Activated naive CD4-positive, alpha-beta T cell treated with anti-CD3 and anti-CD28 coated beads for 36 hours (primary cell): ENCODE measurements around the gene CPSF6. TPM values are rescaled to one million over a fixed set of nuclear protein-coding genes. Genes with fewer than 3 reads are reported as not detected.
"Not testable (repeated sequence)": the region's sequence is repeated elsewhere in the genome, so short reads cannot be mapped to it uniquely, and the experiment has no call there.

Source experiments
- CTCF ChIA-PET: fragments of 350-600 bp; sonication (Branson Sonifier 250); formaldehyde crosslinking; loops from one replicate; lab custom pipeline; 2021; ENCODE audit warnings: antibody characterized with exemption; lab: Charles Lee
- DNase-seq: peaks from one replicate; pipeline ENCODE4 v3.0.0-alpha.2; 2020
- H3K27ac Mint-ChIP-seq: one replicate; pipeline ENCODE4 v1.8.0; 2021; ENCODE audit warnings: mild to moderate bottlenecking, mixed read lengths
- H3K27me3 Mint-ChIP-seq: one replicate; pipeline ENCODE4 v1.8.0; 2021; ENCODE audit warnings: low read depth, mixed read lengths
- H3K36me3 Mint-ChIP-seq: one replicate; pipeline ENCODE4 v1.8.0; 2021; ENCODE audit warnings: low read depth, mixed read lengths
- H3K4me1 Mint-ChIP-seq: one replicate; pipeline ENCODE4 v1.8.0; 2021; ENCODE audit warnings: low read depth, mixed read lengths
- H3K4me3 Mint-ChIP-seq: one replicate; pipeline ENCODE4 v1.8.0; 2021; ENCODE audit warnings: mild to moderate bottlenecking, moderate library complexity, mixed read lengths
- H3K9me3 Mint-ChIP-seq: one replicate; pipeline ENCODE4 v1.8.0; 2021; ENCODE audit warnings: mixed read lengths
- intact Hi-C: fragments of 100-400 bp; cut with micrococcal nuclease; formaldehyde crosslinking; loops from one replicate; pipeline ENCODE4 v1.15.1; 2023
- microRNA-seq: library from miRNA; unstranded; fragments of <30 nt; microRNA quantifications from one replicate; pipeline ENCODE4 v1.2.0, GENCODE V29; 2022; ENCODE audit warnings: borderline microRNAs expressed, borderline replicate concordance
- total RNA-seq, 2 experiments: library from RNA; stranded (reverse); gene quantifications; one replicate each; pipeline ENCODE4 v1.2.3, GENCODE V29; 2021

Gene CPSF6
- total RNA-seq, 2 experiments from 2014 or later: 73.7 to 75.7 TPM

DNA sequence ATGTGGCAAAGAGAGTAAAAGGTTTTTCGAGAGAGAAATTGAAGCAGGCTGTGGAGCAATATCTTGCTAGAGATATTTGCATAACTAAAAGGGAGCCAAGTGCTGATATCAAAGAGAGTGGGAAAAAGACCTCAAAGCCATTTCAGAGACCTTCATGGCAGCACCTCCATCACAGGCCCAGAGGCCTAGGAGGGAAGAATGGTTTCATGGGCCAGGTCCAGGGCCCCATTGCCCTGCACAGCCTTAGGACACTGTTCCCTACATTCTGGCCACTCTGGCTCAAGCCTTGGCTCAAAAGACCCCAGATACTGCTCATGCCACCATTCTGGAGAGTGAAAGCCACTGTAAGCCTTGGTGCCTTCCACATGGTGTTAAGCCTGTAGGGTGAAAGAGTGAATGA, 58.8 kb downstream of the CPSF6 start:
- no peak for DNase-seq
- no peaks in the 10 kb centered on the region for H3K36me3 Mint-ChIP-seq
- H3K4me1 Mint-ChIP-seq: peaks cover 17% of the 10 kb centered on the region
- intact Hi-C loops: loop anchor here (10.0 kb wide), 1 partner anchor 577 kb away; no protein-coding TSS in a partner anchor
- CTCF ChIA-PET: no interaction called here
- no peak overlapping the region for H3K4me3 Mint-ChIP-seq
- H3K27me3 Mint-ChIP-seq: peaks cover 2% of the 10 kb centered on the region
- H3K27ac Mint-ChIP-seq: no peak overlapping the region
- H3K9me3 Mint-ChIP-seq: peaks cover 3% of the 10 kb centered on the region

DNA sequence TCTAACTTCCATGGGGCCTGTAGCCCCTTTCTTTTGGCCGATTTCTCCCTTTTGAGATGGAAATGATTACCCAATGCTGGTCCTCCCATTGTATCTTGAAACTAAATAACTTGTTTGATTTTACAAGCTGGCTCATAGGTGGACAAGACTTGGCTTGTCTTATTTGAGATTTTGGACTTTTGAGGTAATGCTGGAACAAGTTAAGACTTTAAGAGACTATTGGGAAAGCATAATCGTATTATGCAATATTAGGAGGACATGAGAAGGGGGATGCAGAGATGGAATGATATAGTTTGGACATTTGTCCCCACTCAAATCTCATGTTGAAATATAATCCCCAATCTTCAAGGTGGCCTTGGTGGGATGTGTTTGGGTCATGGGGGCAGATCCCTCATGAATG, 59.6 kb downstream of the CPSF6 start:
- Mint-ChIP-seq H3K36me3 (no peaks in the 10 kb centered on the region), H3K27me3 (peaks cover 6% of the 10 kb centered on the region), H3K4me3 (no peak overlapping the region), H3K4me1 (peaks cover 12% of the 10 kb centered on the region), H3K9me3 (peaks cover 4% of the 10 kb centered on the region), H3K27ac (no peak overlapping the region)
- intact Hi-C loops: loop anchor here (10.0 kb wide), 1 partner anchor 576 kb away; no protein-coding TSS in a partner anchor
- CTCF ChIA-PET: interaction anchor here (2.1 kb wide), 1 partner anchor 10 kb away, joined by 4 read pairs; no protein-coding TSS in a partner anchor
- DNase-seq: no peak

DNA sequence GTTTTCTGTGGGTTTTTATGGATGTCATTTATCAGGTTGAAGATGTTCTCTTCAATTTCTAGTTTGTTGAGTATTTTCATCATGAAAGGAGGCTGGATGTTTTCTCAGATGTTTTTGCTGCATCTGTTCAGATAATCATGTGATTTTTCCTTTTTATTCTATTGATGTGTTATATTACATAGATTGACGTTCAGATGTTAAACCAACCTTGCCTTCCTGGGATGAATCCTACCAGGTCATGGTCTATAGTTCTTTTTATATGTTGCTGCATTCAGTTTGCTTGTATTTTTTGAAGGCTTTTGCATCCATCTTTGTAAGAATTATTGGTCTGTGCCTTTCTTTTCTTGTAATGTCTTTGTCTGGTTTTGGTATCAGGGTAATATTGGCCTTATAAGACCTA, 64.9 kb downstream of the CPSF6 start:
- H3K36me3 Mint-ChIP-seq: peaks cover 4% of the 10 kb centered on the region
- H3K27ac Mint-ChIP-seq: no peak overlapping the region
- H3K4me1 Mint-ChIP-seq: peaks cover 12% of the 10 kb centered on the region
- CTCF ChIA-PET: no interaction called here
- no peak for DNase-seq
- peaks cover 4% of the 10 kb centered on the region for H3K27me3 Mint-ChIP-seq
- no peak overlapping the region for H3K4me3 Mint-ChIP-seq
- intact Hi-C loops: no loop called here
- H3K9me3 Mint-ChIP-seq: peaks cover 16% of the 10 kb centered on the region

DNA sequence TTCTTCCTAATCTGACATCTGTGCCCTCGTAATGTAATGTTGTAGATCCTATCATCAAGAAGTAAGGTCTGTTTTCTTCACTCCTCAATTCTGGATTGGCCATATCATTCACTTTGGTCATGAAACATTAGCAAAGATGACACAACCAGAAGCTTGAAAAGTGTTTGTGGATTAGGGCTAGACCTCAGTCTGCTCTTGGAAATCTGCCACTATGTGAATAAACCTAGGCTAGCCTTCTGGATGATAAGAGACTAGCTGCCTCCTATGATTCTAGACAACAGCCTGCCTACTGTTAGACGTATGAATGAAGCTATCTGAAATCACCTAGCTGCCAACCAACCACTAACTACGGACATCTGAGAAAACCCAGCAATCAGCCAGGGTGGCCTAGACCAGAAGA, 70.1 kb downstream of the CPSF6 start:
- intact Hi-C loops: no loop called here
- CTCF ChIA-PET: interaction anchor here (0.8 kb wide), 1 partner anchor 43 kb away, joined by 3 read pairs; no protein-coding TSS in a partner anchor

DNA sequence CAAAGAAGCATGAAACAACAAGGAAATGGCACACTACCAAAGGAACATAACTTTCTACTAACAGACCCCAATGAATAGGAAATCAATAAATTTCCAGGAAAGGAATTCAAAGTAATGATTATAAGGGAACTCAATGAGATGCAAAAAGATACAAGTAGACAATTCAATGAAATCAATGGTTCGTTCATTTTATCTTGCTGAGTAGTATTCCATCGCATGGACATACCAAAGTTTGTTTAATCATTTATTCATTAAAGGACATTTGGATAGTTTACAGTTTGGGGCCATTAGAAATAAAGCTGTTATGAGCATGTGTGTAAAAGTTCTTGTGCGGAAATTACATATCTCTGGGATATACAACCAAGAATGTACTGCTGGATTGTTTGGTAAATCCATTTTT, 73.8 kb downstream of the CPSF6 start:
- peaks cover 4% of the 10 kb centered on the region for H3K9me3 Mint-ChIP-seq
- CTCF ChIA-PET: no interaction called here
- intact Hi-C loops: no loop called here
- no peaks in the 10 kb centered on the region for H3K36me3 Mint-ChIP-seq
- H3K4me3 Mint-ChIP-seq: no peak overlapping the region
- no peaks in the 10 kb centered on the region for H3K4me1 Mint-ChIP-seq
- H3K27ac Mint-ChIP-seq: no peak overlapping the region
- DNase-seq: no peak
- no peaks in the 10 kb centered on the region for H3K27me3 Mint-ChIP-seq

More for the DNA sequence above, 70.1 kb downstream of the CPSF6 start:
- no peaks in the 10 kb centered on the region for H3K27me3 Mint-ChIP-seq
- no peak overlapping the region for H3K27ac Mint-ChIP-seq
- H3K9me3 Mint-ChIP-seq: peaks cover 11% of the 10 kb centered on the region
- no peak for DNase-seq
- no peak overlapping the region for H3K4me3 Mint-ChIP-seq
- peaks cover 3% of the 10 kb centered on the region for H3K36me3 Mint-ChIP-seq
- H3K4me1 Mint-ChIP-seq: no peaks in the 10 kb centered on the region

DNA sequence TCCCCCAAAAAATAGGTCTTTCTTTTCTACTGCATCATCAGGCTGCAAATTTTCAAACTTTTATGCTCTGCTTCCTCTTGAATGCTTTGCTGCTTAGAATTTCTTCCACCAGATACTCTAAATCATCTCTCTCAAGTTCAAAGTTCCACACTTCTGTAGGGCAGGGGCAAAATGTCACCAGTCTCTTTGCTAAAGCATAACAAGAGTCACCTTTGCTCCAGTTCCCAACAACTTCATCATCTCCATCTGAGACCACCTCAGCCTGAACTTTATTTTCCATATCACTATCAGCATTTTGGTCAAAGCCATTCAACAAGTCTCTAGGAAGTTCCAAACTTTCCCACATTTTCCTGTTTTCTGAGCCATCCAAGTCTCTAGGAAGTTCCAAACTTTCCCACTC, 77.4 kb downstream of the CPSF6 start:
- DNase-seq, H3K4me1 Mint-ChIP-seq, H3K9me3 Mint-ChIP-seq, intact Hi-C loops, H3K27me3 Mint-ChIP-seq, H3K4me3 Mint-ChIP-seq, CTCF ChIA-PET, H3K36me3 Mint-ChIP-seq, H3K27ac Mint-ChIP-seq: not testable (repeated sequence)

DNA sequence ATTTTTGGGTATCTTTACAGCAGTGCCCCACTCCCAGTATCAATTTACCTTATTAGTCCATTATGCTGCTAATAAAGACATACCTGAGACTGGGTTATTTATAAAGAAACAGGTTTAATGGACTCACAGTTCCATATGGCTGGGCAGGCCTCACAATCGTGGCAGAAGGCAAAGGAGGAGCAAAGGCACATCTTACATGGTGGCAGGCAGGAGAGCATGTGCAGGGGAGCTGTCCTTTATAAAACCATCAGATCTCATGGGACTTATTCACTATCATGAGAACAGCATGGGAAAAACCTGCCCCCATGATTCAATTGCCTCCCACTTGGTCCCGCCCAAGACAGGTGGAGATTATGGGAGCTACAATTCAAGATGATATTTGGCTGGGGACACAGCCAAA, 77.9 kb downstream of the CPSF6 start:
- H3K4me1 Mint-ChIP-seq, intact Hi-C loops, H3K36me3 Mint-ChIP-seq, H3K27ac Mint-ChIP-seq, DNase-seq, H3K27me3 Mint-ChIP-seq, H3K4me3 Mint-ChIP-seq, H3K9me3 Mint-ChIP-seq, CTCF ChIA-PET: not testable (repeated sequence)

DNA sequence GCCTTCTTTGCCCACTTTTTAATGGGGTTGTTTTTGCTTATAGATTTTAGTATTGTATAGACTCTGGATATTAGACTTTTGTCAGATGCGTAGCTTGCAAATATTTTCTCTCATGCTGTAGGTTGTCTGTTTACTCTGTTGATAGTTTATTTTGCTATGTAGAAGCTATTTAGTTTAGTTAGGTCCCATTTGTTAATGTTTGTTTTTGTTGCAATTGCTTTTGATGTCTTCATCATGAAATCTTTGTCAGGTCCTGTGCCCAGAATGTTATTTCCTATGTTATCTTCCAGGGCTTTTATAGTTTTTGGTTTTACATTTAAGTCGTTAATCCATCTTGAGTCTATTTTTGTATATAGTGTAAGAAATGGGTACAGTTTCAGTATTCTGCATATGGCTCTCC, 78.9 kb downstream of the CPSF6 start:
- no peaks in the 10 kb centered on the region for H3K36me3 Mint-ChIP-seq
- peaks cover 8% of the 10 kb centered on the region for H3K9me3 Mint-ChIP-seq
- no peaks in the 10 kb centered on the region for H3K4me1 Mint-ChIP-seq
- no peak for DNase-seq
- no peak overlapping the region for H3K27ac Mint-ChIP-seq
- no peak overlapping the region for H3K4me3 Mint-ChIP-seq
- intact Hi-C loops: no loop called here
- CTCF ChIA-PET: interaction anchor here (0.8 kb wide), 1 partner anchor 27 kb away, joined by 3 read pairs; no protein-coding TSS in a partner anchor
- H3K27me3 Mint-ChIP-seq: no peaks in the 10 kb centered on the region

DNA sequence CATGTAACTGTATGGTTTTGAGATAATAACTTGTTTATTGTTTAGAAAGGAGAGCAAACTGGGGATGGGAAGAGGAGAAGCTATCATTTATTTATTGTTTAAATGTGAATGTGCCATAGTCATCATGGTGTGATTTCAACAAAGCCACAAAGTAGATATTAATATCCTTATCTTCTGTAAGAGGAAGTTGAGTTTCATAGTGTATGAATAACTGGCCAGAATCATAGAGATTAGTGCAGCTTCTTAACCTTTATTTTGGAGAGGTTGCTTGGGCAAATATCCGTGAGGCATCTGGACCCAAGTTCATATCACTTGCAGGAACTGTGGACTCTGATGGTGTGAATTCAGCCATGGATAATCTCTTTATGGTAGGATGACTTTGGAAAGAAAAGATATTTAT, 82.0 kb downstream of the CPSF6 start:
- intact Hi-C loops: no loop called here
- Mint-ChIP-seq H3K27me3 (no peaks in the 10 kb centered on the region), H3K4me3 (no peak overlapping the region), H3K9me3 (peaks cover 5% of the 10 kb centered on the region), H3K27ac (no peak overlapping the region), H3K4me1 (peaks cover 12% of the 10 kb centered on the region), H3K36me3 (no peaks in the 10 kb centered on the region)
- CTCF ChIA-PET: interaction anchor here (2.0 kb wide), 1 partner anchor 11 kb away, joined by 4 read pairs; no protein-coding TSS in a partner anchor
- no peak for DNase-seq

Small RNAs within 50 kb of the gene (microRNA-seq; reads per million reads assigned to microRNA genes)
- not detected for gene MIR1279

Other genes with a start within 250 kb of the CPSF6 start
- gene LYZ, start 108.8 kb downstream of the CPSF6 start, total RNA-seq: not detected
- gene YEATS4, start 120.2 kb downstream of the CPSF6 start, total RNA-seq: 10 to 100 TPM; 52.3 to 53.5 TPM
- gene FRS2, start 230.8 kb downstream of the CPSF6 start, total RNA-seq: 1 to 10 TPM; 7.9 TPM